ENCODE results near the gene L3MBTL4. TPM values are rescaled to one million over a fixed set of nuclear protein-coding genes. Genes with fewer than 3 reads are reported as not detected.

The L3MBTL4 gene
- total and polyA plus RNA-seq, 10 of the 15 experiments (the other 5 are each of a cell fraction or from before 2014, with no cell fraction given), result 1.3 to 8.7 (median 3.8) TPM

- Histone ChIP-seq H3K4me1 (ENCODE audit: control insufficient read depth, insufficient read depth, low read length) (no peaks in the 10 kb centered on the region), H3K4me2 (ENCODE audit: control insufficient read depth, insufficient read depth) (no peak overlapping the region), H3K36me3 (ENCODE audit: control insufficient read depth in 2 of 2, insufficient read depth in 2 of 2, low read length in 1 of 2) (no peaks in the 10 kb centered on the region), H3K4me3 (no peak overlapping the region), H3K9ac (ENCODE audit: control insufficient read depth, insufficient read depth, low read length) (no peak overlapping the region), H3K9me3 (replicated peaks; ENCODE audit: control insufficient read depth, insufficient read depth, low read length) (no peaks in the 10 kb centered on the region), H2AFZ (ENCODE audit: control insufficient read depth, low read depth, low read length) (no peak overlapping the region), H3K27me3 (replicated peaks in 1 of 2; ENCODE audit: control insufficient read depth in 2 of 2, insufficient read depth in 2 of 2, low read length in 1 of 2) (no peaks in the 10 kb centered on the region), H3K27ac (ENCODE audit: control insufficient read depth, insufficient read depth) (no peak overlapping the region), H3K79me2 (ENCODE audit: control insufficient read depth, insufficient read depth, low read length) (no peaks in the 10 kb centered on the region), H4K20me1 (ENCODE audit: control insufficient read depth, insufficient read depth) (no peaks in the 10 kb centered on the region)
- intact Hi-C loops (cut with micrococcal nuclease; ENCODE audit: unreplicated experiment) (no loop called here), in situ Hi-C loops (cut with MboI) (no loop called here)
- ChIA-PET CTCF (no interaction called here), RAD21 (ENCODE audit: unreplicated experiment) (no interaction called here), SMC1A (ENCODE audit: uncharacterized antibody, unreplicated experiment) (no interaction called here), POLR2A (no interaction called here)
- ATAC-seq, result no peak
- BruUV-seq (replicated peaks), result no TSS peak
- DNase-seq (ENCODE audit: low read depth, low spot score), result no peak
- 72% methylated on average over 7 of the region's 7 CpGs for WGBS (ENCODE audit: insufficient coverage, insufficient replicate concordance, low lambda C conversion rate, missing lambda C conversion rate)
- no peak for FAIRE-seq
- no peak for TF ChIP-seq RAD51 (IDR thresholded peaks at IDR 0.05)
- TF ChIP-seq RELA (IDR thresholded peaks at IDR 0.05; ENCODE audit: borderline replicate concordance, partially characterized antibody), result no peak
- TF ChIP-seq FOS (IDR thresholded peaks at IDR 0.05; ENCODE audit: borderline replicate concordance, extremely low read depth, insufficient read length), result no peak
- no peak for TF ChIP-seq SUPT20H (IDR thresholded peaks at IDR 0.05; ENCODE audit: borderline replicate concordance, control insufficient read depth, low read depth, low read length)
Observed at GRCh38 chr18:6023551-6023950, 391.2 kb downstream of the L3MBTL4 start.

GRCh38 chr18:6022845-6023244, 391.9 kb downstream of the L3MBTL4 start:
- intact Hi-C loops (cut with micrococcal nuclease; ENCODE audit: unreplicated experiment), result no loop called here
- FAIRE-seq (no peak), ATAC-seq (no peak), DNase-seq (ENCODE audit: low read depth, low spot score) (no peak)
- Histone ChIP-seq H3K9me3 (replicated peaks; ENCODE audit: control insufficient read depth, insufficient read depth, low read length) (no peaks in the 10 kb centered on the region), H3K27me3 (replicated peaks in 1 of 2; ENCODE audit: control insufficient read depth in 2 of 2, insufficient read depth in 2 of 2, low read length in 1 of 2) (no peaks in the 10 kb centered on the region), H3K4me3 (no peak overlapping the region), H2AFZ (ENCODE audit: control insufficient read depth, low read depth, low read length) (no peak overlapping the region), H3K4me2 (ENCODE audit: control insufficient read depth, insufficient read depth) (no peak overlapping the region), H3K79me2 (ENCODE audit: control insufficient read depth, insufficient read depth, low read length) (no peaks in the 10 kb centered on the region), H4K20me1 (ENCODE audit: control insufficient read depth, insufficient read depth) (no peaks in the 10 kb centered on the region), H3K36me3 (ENCODE audit: control insufficient read depth in 2 of 2, insufficient read depth in 2 of 2, low read length in 1 of 2) (no peaks in the 10 kb centered on the region), H3K4me1 (ENCODE audit: control insufficient read depth, insufficient read depth, low read length) (no peaks in the 10 kb centered on the region), H3K9ac (ENCODE audit: control insufficient read depth, insufficient read depth, low read length) (no peak overlapping the region), H3K27ac (ENCODE audit: control insufficient read depth, insufficient read depth) (no peak overlapping the region)
- ChIA-PET CTCF (no interaction called here), POLR2A (no interaction called here), RAD21 (ENCODE audit: unreplicated experiment) (no interaction called here), SMC1A (ENCODE audit: uncharacterized antibody, unreplicated experiment) (no interaction called here)
- in situ Hi-C loops (cut with MboI), result no loop called here
- 67% methylated on average over 5 of the region's 5 CpGs for WGBS (ENCODE audit: insufficient coverage, insufficient replicate concordance, low lambda C conversion rate, missing lambda C conversion rate)
- BruUV-seq (replicated peaks), result no TSS peak
- TF ChIP-seq STAT3 (IDR thresholded peaks at IDR 0.05; ENCODE audit: low read depth, low read length) (no peak), E2F8 (IDR thresholded peaks at IDR 0.05; ENCODE audit: low read depth, partially characterized antibody) (no peak), JUNB (IDR thresholded peaks at IDR 0.05) (no peak), SMC3 (IDR thresholded peaks at IDR 0.05; ENCODE audit: borderline replicate concordance, low read length) (no peak), CHD4 (IDR thresholded peaks at IDR 0.05) (no peak), BHLHE40 (IDR thresholded peaks at IDR 0.05; ENCODE audit: borderline replicate concordance in 1 of 2, low read depth in 2 of 2, low read length in 1 of 2) (no peak), RELB (IDR thresholded peaks at IDR 0.05; ENCODE audit: low read depth) (no peak), ZNF217 (IDR thresholded peaks at IDR 0.05) (no peak), RAD21 (IDR thresholded peaks at IDR 0.05; ENCODE audit: insufficient read depth, low read depth, low read length) (no peak)
